NB4 (cell line): ENCODE measurements around the gene CLINT1.

ENCODE experiments used
- POLR2A ChIP-seq: IDR thresholded peaks from 2 replicates; pipeline ENCODE4 v1.6.1; 2011; ENCODE audit warnings: mild to moderate bottlenecking; ENCODE audit not compliant: insufficient read length; ENCODE audit errors: extremely low read depth
- TF ChIP-seq, protein P1 (sequence below): IDR thresholded peaks from one replicate; pipeline ENCODE4 v1.5.1; 2012; ENCODE audit warnings: low read depth, low read length

DNA sequence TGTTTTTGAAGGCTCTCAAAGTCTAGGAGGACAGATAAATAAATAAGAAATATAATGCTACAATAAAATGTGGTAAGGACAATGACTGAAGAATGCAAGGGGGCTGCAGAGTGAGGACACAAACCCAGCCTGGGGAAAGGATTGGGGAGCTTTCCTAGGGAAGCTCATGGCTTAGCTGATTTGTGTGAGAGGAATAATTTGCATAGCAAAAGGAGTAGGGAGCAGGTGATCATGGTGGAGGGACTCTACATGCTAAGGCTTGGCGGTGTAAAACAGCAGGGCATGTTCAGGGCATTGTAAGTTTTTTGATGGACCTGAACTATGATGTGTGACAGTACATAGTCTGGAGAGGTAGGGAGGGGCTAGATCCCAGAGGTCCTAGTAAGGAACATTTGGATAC lies 49.5 kb upstream of the CLINT1 start:
- TF ChIP-seq, protein P1, sequence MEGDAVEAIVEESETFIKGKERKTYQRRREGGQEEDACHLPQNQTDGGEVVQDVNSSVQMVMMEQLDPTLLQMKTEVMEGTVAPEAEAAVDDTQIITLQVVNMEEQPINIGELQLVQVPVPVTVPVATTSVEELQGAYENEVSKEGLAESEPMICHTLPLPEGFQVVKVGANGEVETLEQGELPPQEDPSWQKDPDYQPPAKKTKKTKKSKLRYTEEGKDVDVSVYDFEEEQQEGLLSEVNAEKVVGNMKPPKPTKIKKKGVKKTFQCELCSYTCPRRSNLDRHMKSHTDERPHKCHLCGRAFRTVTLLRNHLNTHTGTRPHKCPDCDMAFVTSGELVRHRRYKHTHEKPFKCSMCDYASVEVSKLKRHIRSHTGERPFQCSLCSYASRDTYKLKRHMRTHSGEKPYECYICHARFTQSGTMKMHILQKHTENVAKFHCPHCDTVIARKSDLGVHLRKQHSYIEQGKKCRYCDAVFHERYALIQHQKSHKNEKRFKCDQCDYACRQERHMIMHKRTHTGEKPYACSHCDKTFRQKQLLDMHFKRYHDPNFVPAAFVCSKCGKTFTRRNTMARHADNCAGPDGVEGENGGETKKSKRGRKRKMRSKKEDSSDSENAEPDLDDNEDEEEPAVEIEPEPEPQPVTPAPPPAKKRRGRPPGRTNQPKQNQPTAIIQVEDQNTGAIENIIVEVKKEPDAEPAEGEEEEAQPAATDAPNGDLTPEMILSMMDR, result no peak
- TF ChIP-seq POLR2A, result no peak
